NCI-H2107 treated with DMSO at 0.1 percent for 48 hours (cell line): Measurements from ENCODE around the gene FCHSD2.
"Not testable (repeated sequence)": the region's sequence is repeated elsewhere in the genome, so short reads cannot be mapped to it uniquely, and the experiment has no call there.

Experiments
- DNase-seq: peaks from one replicate; lab custom pipeline; 2025; ENCODE audit not compliant: unreplicated experiment; lab: John Stamatoyannopoulos, UW

The FCHSD2 gene

DNA sequence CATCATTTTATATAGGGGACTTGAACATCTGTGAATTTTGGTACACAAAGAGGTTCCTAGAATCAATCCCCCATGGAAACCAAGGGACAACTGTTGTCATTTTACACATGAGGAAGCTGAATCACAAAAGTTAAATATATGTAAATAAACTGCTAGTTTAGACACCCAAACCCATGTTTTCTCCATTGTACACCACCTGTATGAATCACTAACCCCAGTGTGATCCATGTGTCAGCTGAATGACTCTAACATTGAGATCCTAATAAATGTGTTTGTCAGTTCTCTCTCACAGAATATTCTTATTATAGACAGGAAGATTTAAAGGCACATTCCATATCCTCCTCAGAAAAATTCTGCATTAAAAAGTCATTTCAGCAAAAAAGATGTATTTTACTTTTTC is 244.6 kb downstream of the FCHSD2 start:
- no peak for DNase-seq

- DNase-seq, result no peak
These were observed 245.7 kb downstream of the FCHSD2 start for GRCh38 chr11:72896431-72896830.

GRCh38 chr11:72890881-72891280 is 251.2 kb downstream of the FCHSD2 start:
- DNase-seq, result no peak

- DNase-seq, result no peak
These were observed 255.5 kb downstream of the FCHSD2 start for GRCh38 chr11:72886619-72887018.

GRCh38 chr11:72885749-72886609 is 256.1 kb downstream of the FCHSD2 start:
- no peak for DNase-seq

GRCh38 chr11:72876147-72876546 is 266.0 kb downstream of the FCHSD2 start:
- DNase-seq, result no peak

GRCh38 chr11:72875736-72876135 is 266.4 kb downstream of the FCHSD2 start:
- no peak for DNase-seq

DNA sequence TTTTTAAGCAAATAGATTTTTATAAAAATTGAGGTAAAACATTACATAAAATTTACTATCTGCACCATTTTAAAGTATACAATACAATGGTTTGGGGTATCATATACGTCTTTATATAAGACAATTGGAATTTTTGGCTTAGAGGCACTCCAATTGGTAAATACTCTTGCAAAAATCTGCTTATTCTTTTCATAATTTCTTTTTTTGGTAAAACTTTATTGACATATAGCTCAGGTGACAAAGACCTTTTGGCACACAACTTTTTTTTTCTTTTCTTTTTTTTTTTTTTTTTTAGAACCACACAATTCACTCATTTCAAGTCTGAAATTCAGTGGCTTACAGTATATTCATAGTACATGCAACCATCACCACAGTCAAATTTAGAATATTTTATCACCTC is 270.1 kb downstream of the FCHSD2 start:
- DNase-seq, result no peak

DNA sequence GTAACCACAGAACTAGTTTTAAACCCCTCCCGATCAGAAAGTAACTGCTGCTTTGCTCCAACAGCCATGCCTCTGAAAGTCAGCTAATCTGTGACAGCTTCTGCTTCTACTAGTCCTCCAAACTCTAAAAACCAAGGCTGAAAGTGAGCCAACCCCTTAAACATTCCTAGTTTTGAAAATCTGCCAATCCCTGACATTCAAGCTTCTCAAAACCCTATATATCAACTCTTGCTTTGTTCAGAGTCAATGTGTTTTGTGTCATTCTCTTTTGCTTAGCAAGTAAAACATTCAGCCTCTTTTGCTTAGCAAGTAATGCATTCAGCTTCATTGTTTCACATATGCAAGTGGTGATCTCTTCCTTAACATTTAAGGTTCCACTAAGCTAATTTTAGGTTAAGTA is 271.0 kb downstream of the FCHSD2 start:
- no peak for DNase-seq

GRCh38 chr11:72869831-72870230 is 272.3 kb downstream of the FCHSD2 start:
- no peak for DNase-seq

DNA sequence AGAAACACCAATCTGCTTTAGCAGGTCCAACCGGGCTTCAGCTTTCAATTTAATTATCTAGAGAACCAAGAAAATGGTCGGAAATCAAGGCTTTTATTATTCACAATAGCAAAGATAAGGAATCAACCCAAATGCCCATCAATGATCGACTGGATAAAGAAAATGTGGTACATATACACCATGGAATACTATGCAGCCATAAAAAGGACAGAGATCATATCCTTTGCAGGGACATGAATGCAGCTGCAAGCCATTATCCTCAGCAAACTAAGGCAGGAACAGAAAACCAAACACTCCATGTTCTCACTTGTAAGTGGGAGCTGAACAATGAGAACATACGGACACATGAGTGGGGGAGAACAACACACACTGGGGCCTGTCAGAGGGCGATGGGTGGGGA is 274.1 kb downstream of the FCHSD2 start:
- DNase-seq, result no peak

DNA sequence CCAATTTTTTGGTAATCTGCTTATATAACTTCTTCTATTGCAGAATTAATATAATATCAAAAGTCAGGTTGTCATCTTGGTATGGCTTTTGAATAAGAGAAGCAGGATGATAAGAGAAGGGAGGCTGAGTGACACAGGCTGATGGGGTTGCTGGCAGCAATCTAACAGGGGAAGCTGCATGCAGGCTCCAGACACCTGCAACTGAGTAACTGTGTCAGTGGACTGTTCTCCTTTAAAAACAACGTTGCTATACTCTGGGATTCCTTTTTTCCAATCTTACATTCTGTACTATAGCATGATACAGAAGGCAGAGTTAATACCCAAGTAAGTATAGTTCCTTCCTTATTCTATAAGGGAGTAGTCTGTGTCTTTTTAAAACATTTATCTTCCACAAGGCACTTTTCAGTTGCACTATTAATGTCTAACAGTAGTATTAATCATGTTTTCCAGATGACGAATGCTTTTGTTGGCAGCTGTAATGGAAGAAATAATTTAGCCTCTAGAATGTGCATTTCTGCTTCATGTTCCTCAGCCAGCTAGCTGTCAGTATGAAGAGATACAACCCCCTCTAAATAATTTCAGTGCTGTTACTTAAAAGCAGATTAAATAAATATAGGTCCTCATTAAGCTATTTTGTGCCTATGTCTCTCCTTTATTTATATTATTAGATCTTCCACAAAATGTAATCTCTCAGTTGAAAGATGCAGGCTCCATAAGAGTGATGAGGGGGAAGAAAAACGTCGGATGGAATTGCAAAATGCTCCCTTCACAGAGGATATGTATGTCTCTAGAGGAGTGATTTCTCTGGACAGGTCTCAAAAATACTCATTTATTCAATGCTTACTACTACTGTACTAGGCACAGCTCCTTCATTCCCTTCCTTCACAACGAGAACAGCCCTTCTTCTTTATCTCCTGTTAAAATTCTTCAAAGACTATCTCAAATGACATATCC is 277.1 kb downstream of the FCHSD2 start:
- DNase-seq, result no peak

- DNase-seq, result no peak
These were observed 278.2 kb downstream of the FCHSD2 start for GRCh38 chr11:72863916-72864315.

DNA sequence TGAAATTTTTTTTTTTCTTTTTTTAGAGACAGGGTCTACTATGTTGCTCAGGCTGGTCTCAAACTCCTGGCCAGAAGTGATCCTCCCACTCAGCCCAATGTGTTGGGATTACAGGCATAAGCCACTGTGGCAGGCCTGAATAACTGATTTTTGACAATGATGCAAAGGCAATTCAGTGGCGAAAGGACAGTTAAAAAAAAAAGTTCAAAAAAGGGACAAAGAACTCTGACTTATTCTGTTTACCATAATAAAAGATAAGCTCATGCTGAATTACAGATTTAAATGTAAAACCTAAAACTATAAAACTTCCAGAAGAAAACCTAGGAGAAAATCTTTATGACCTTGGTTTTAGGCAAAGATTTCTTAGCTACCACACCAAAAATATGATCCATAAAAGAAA is 279.0 kb downstream of the FCHSD2 start:
- no peak for DNase-seq

DNA sequence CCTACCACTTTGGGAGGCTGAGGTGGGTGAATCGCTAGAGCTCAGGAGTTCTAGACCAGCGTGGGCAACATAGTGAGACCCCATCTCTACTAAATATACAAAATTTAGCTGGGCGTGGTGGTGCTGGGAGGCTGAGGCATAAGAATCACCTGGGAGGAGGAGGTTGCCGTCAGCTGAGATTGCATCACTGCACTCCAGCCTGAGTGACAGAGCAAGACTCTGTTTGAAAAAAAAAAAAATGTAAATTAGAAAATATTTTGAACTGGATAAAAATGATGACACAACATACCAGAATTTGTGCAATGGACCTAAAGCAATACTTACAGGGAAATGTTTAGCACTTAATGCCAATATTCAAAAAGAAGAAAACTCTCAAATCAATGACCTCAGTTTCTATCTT is 281.5 kb downstream of the FCHSD2 start:
- DNase-seq, result no peak

- DNase-seq, result no peak
These were observed 282.1 kb downstream of the FCHSD2 start for GRCh38 chr11:72860010-72860409.

DNA sequence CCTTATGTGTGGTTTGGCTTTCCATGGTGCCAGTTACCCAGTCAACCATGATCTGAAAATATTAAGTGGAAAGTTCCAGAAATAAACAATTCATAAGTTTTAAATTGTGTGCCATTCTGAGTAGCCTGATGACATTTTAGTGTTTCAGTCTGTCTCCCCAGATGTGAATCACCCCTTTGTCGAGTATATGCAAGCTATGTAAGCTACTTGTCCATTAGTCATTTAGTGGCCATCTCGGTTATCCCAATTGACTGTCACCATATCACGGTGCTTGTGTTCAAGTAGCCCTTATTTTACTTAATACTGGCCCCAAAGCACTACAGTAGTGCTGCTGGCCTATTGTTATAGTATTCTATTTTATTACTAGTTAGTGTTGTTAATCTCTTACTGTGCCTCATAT is 283.0 kb downstream of the FCHSD2 start:
- DNase-seq, result no peak

- not testable (repeated sequence) for DNase-seq
These were observed 283.9 kb downstream of the FCHSD2 start for GRCh38 chr11:72858267-72858666.

DNA sequence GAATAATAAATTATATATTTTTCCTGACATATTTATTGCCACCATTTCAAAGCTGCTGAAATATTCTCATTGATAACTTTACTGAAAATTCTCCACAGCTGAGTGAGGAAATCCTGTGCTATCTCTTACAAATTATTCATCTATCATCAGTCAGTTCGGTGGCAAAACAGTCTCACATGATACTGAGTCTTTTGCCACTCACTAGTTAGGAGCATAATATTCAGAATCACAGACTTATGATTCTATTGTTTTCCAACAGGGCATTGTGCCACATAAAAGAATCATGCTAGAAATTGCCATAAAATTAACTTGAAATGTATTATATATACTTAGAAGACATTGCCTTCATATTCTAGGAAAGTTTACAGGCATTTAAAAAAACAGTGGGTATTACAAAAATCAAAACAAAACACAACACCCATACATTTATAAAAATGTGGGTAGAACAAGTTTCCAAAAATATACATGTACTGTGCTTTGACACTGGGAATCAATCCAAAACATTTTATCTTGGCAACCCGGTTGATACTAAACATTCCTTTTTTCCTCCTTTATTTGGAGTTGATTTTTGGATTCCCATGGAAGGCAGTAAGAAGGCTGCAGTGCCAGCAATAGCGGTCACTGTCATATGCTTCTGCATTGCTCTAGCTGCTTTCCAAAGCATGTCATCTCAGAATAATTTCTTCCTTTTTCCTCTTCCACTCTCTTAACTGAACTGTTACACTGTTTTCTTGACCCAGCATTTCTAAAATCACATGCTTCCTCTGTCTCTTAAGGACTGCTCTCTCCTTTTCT is 285.4 kb downstream of the FCHSD2 start:
- DNase-seq, result no peak

DNA sequence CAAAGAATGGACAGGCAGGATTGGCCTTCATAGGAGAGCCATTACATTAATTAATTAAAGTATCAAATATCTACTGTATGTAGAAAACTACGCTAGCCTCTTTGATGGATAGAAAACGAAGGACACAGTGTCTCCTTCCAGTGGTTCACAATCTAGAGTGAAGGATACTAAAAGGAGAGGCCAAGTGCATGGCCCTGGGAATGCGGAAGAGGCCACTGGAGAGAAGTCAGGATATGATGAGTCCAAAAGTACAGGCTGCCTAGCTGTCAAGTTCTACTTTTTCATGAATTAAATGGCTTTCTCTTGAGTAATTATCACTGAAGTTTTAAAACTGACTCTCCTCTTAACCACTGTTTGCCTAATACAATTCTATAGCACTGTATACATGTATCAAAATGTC is 286.1 kb downstream of the FCHSD2 start:
- DNase-seq, result no peak

- no peak for DNase-seq
These were observed 290.4 kb downstream of the FCHSD2 start for GRCh38 chr11:72851726-72852125.
